Measurements from ENCODE around the gene VPS37C. TPM values are rescaled to one million over a fixed set of nuclear protein-coding genes. Genes with fewer than 3 reads are reported as not detected.

VPS37C gene
- total and polyA plus RNA-seq, 4 donors: 2.6 to 6.1 (median 5.1) TPM

DNA sequence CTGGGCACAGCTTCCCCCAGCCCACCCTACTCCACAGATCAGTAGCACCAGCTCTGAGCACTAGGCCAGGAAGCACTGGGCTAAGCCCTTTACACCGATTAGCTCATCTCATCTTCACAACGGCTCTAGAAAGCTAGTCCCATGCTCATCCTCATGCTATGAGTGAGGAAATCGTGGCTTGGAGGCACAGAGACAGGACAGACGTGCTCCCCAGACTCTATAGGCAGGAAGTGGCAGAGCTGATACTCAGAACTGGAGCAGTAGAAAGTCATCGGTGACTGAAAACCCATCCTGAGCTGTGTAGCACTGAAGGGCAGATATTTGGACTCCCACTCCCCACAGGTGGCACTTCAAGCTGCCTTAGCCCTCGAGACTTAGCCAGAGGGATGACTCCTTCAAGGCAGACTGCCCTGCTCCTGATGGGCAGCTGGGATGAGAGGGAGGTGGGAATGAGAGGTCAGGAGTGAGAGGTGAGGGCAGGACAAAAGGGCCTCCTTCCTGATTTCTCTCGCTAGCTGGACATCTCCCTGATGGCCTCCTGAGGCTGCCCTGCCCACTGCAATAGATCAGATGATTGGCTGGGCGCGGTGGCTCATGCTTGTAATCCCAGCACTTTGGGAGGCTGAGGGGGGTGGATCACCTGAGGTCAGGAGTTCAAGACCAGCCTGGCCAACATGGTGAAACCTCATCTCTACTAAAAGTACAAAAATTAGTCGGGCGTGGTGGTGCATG, 49.3 kb downstream of the VPS37C start:
- Histone ChIP-seq H3K9me3 (ENCODE audit: control insufficient read depth in 4 of 4, low read length in 3 of 4) (no peaks in the 10 kb centered on the region), H3K4me3 (ENCODE audit: low read depth in 1 of 3, low read length in 3 of 3) (no peak overlapping the region), H3K27ac (ENCODE audit: low read depth in 1 of 2, low read length in 2 of 2) (no peak overlapping the region), H3K27me3 (ENCODE audit: control insufficient read depth in 4 of 4, insufficient read depth in 4 of 4, low read length in 3 of 4) (no peaks in the 10 kb centered on the region), H3K4me1 (ENCODE audit: control insufficient read depth in 4 of 4, insufficient read depth in 4 of 4, low read length in 3 of 4) (no peaks in the 10 kb centered on the region), H3K9ac (ENCODE audit: low read depth in 1 of 2, low read length in 2 of 2) (no peak overlapping the region), H3K36me3 (ENCODE audit: control insufficient read depth in 4 of 4, insufficient read depth in 3 of 4, low read depth in 1 of 4, low read length in 3 of 4) (no peaks in the 10 kb centered on the region)
- TF ChIP-seq FOXA1 (IDR thresholded peaks at IDR 0.05) (no peak), HNF4G (IDR thresholded peaks at IDR 0.05) (no peak), NR2F2 (IDR thresholded peaks at IDR 0.05) (no peak), FOXA2 (IDR thresholded peaks at IDR 0.05) (no peak), GABPA (IDR thresholded peaks at IDR 0.05 in 1 of 2, conservative IDR thresholded peaks at IDR 0.05 in 1 of 2) (no peak)
- TF ChIP-seq, protein P1, sequence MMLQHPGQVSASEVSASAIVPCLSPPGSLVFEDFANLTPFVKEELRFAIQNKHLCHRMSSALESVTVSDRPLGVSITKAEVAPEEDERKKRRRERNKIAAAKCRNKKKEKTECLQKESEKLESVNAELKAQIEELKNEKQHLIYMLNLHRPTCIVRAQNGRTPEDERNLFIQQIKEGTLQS (IDR thresholded peaks at IDR 0.05): no peak
- TF ChIP-seq, protein P2, sequence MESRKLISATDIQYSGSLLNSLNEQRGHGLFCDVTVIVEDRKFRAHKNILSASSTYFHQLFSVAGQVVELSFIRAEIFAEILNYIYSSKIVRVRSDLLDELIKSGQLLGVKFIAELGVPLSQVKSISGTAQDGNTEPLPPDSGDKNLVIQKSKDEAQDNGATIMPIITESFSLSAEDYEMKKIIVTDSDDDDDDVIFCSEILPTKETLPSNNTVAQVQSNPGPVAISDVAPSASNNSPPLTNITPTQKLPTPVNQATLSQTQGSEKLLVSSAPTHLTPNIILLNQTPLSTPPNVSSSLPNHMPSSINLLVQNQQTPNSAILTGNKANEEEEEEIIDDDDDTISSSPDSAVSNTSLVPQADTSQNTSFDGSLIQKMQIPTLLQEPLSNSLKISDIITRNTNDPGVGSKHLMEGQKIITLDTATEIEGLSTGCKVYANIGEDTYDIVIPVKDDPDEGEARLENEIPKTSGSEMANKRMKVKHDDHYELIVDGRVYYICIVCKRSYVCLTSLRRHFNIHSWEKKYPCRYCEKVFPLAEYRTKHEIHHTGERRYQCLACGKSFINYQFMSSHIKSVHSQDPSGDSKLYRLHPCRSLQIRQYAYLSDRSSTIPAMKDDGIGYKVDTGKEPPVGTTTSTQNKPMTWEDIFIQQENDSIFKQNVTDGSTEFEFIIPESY (IDR thresholded peaks at IDR 0.05): no peak
- TF ChIP-seq, protein P3, sequence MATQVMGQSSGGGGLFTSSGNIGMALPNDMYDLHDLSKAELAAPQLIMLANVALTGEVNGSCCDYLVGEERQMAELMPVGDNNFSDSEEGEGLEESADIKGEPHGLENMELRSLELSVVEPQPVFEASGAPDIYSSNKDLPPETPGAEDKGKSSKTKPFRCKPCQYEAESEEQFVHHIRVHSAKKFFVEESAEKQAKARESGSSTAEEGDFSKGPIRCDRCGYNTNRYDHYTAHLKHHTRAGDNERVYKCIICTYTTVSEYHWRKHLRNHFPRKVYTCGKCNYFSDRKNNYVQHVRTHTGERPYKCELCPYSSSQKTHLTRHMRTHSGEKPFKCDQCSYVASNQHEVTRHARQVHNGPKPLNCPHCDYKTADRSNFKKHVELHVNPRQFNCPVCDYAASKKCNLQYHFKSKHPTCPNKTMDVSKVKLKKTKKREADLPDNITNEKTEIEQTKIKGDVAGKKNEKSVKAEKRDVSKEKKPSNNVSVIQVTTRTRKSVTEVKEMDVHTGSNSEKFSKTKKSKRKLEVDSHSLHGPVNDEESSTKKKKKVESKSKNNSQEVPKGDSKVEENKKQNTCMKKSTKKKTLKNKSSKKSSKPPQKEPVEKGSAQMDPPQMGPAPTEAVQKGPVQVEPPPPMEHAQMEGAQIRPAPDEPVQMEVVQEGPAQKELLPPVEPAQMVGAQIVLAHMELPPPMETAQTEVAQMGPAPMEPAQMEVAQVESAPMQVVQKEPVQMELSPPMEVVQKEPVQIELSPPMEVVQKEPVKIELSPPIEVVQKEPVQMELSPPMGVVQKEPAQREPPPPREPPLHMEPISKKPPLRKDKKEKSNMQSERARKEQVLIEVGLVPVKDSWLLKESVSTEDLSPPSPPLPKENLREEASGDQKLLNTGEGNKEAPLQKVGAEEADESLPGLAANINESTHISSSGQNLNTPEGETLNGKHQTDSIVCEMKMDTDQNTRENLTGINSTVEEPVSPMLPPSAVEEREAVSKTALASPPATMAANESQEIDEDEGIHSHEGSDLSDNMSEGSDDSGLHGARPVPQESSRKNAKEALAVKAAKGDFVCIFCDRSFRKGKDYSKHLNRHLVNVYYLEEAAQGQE (IDR thresholded peaks at IDR 0.05): no peak
- TF ChIP-seq, protein P4, sequence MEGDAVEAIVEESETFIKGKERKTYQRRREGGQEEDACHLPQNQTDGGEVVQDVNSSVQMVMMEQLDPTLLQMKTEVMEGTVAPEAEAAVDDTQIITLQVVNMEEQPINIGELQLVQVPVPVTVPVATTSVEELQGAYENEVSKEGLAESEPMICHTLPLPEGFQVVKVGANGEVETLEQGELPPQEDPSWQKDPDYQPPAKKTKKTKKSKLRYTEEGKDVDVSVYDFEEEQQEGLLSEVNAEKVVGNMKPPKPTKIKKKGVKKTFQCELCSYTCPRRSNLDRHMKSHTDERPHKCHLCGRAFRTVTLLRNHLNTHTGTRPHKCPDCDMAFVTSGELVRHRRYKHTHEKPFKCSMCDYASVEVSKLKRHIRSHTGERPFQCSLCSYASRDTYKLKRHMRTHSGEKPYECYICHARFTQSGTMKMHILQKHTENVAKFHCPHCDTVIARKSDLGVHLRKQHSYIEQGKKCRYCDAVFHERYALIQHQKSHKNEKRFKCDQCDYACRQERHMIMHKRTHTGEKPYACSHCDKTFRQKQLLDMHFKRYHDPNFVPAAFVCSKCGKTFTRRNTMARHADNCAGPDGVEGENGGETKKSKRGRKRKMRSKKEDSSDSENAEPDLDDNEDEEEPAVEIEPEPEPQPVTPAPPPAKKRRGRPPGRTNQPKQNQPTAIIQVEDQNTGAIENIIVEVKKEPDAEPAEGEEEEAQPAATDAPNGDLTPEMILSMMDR (IDR thresholded peaks at IDR 0.05; ENCODE audit: low read depth, low read length, missing input control): no peak
- no peak for DNase-seq (ENCODE audit: low spot score)
- WGBS: 83% methylated on average over 11 of the region's 11 CpGs

DNA sequence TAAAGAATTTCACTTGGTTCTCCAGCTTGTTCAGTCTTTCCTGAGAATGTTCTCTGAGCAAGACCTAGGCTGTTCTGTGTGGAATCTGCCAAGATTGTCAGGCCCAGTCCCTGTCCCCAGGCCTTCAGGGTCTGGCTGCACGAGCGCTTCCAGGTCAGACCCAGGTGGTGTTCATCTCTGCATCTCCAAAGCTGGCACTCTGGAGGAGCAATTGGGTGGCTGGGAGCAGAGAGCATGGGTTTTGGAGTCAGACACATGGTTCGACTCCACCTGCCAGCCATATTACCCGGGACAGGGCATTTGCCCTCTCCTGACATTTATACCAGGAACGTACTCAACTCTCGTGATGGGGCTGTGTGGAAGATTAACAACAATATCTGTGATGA, 50.2 kb downstream of the VPS37C start:
- no peaks in the 10 kb centered on the region for H3K4me1 ChIP-seq (ENCODE audit: control insufficient read depth in 4 of 4, insufficient read depth in 4 of 4, low read length in 3 of 4)
- no peak overlapping the region for H3K27ac ChIP-seq (ENCODE audit: low read depth in 1 of 2, low read length in 2 of 2)
- no peak overlapping the region for H3K4me3 ChIP-seq (ENCODE audit: low read depth in 1 of 3, low read length in 3 of 3)
- no peaks in the 10 kb centered on the region for H3K36me3 ChIP-seq (ENCODE audit: control insufficient read depth in 4 of 4, insufficient read depth in 3 of 4, low read depth in 1 of 4, low read length in 3 of 4)
- H3K9ac ChIP-seq (ENCODE audit: low read depth in 1 of 2, low read length in 2 of 2): no peak overlapping the region
- WGBS: 88% methylated on average over 6 of the region's 6 CpGs
- DNase-seq (ENCODE audit: low spot score): no peak
- no peaks in the 10 kb centered on the region for H3K9me3 ChIP-seq (ENCODE audit: control insufficient read depth in 4 of 4, low read length in 3 of 4)
- no peaks in the 10 kb centered on the region for H3K27me3 ChIP-seq (ENCODE audit: control insufficient read depth in 4 of 4, insufficient read depth in 4 of 4, low read length in 3 of 4)
- TF ChIP-seq RAD21 (IDR thresholded peaks at IDR 0.05): no peak
- TF ChIP-seq, protein P5, sequence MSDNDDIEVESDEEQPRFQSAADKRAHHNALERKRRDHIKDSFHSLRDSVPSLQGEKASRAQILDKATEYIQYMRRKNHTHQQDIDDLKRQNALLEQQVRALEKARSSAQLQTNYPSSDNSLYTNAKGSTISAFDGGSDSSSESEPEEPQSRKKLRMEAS (IDR thresholded peaks at IDR 0.05): no peak
- TF ChIP-seq RXRA (IDR thresholded peaks at IDR 0.05): no peak
- TF ChIP-seq, protein P4 (IDR thresholded peaks at IDR 0.05; ENCODE audit: low read depth, low read length, missing input control): no peak
- no peak for TF ChIP-seq GABPA (IDR thresholded peaks at IDR 0.05 in 1 of 2, conservative IDR thresholded peaks at IDR 0.05 in 1 of 2)
- TF ChIP-seq HNF4A (conservative IDR thresholded peaks at IDR 0.05): no peak
- no peak for TF ChIP-seq JUND (IDR thresholded peaks at IDR 0.05)
- no peak for TF ChIP-seq FOXA2 (IDR thresholded peaks at IDR 0.05)
- TF ChIP-seq, protein P2 (IDR thresholded peaks at IDR 0.05): no peak
- no peak for TF ChIP-seq YY1 (IDR thresholded peaks at IDR 0.05)
- TF ChIP-seq, protein P1 (IDR thresholded peaks at IDR 0.05): no peak
- TF ChIP-seq TAF1 (conservative IDR thresholded peaks at IDR 0.05): no peak
- TF ChIP-seq NR2F2 (IDR thresholded peaks at IDR 0.05): no peak
